T47D (cell line): ENCODE measurements around the gene FAM216B.

Experiments used
- DNase-seq, 2 experiments: peaks; one replicate each; pipeline versions ENCODE4 v3.0.0 to v3.0.0-alpha.2; 2011 to 2012; ENCODE audit warnings: low read depth in 1 of 2, low spot score in 1 of 2
- JUND ChIP-seq: IDR thresholded peaks from 2 replicates; pipeline ENCODE4 v1.6.1; 2012; ENCODE audit warnings: low read depth
- in situ Hi-C: cut with HindIII; loops from 2 replicates; pipeline ENCODE4 v1.10.0; 2016; ENCODE audit warnings: low sequenced_read_pairs, low pct_unique_long_range_greater_than_20kb

Gene FAM216B

DNA sequence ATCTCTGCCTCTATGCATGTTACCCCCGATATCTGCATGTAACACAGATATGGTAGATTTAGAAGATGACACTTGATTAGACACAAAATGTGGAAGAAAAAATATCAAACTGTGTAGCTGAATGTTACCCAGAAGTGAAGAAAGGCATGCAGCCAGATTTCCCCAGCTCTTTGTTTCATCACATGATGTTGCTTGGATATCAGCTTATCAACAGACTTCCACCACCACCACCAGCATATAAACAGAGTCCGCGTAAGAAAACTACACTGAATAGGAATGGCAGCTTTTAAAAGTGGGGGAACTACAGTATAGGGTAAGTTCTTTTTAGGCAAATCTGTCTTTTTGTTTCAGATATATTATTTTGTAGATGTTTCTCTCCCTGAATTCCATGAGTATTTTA, at the start of gene FAM216B:
Gene FAM216B, plus strand, starts transcription at position 233 of the 400 bp plus-strand sequence. CDS start 2,484 bp downstream, outside the sequence.
- TF ChIP-seq JUND: no peak
- no peak for DNase-seq
- in situ Hi-C loops: no loop called here

DNA sequence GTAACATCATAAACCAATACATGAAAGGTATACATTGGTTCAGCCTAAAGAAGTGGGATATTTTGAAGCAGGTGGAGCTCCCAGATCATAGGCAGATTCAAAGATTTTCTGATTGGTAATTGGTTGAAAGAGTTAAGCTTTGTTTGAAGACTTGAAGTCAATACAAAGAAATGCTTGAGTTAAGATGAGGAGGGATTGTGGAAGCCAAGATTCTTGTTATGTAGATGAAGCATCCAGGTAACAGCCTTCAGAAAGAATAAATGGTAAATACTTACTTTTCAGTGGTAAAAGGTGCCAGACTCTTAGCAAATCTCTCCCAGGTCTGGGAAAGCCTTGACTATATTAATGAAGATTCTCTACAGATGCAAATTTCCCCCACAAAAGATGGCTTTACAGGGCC, 49.3 kb upstream of the FAM216B start:
- no peak for TF ChIP-seq JUND
- no peak for DNase-seq
- in situ Hi-C loops: no loop called here

- in situ Hi-C loops: no loop called here
These were observed 48.3 kb upstream of the FAM216B start for GRCh38 chr13:42733046-42733445.

GRCh38 chr13:42735010-42735409, 46.4 kb upstream of the FAM216B start:
- DNase-seq: no peak
- TF ChIP-seq JUND: no peak
- in situ Hi-C loops: no loop called here

More at GRCh38 chr13:42733046-42733445, 48.3 kb upstream of the FAM216B start:
- TF ChIP-seq JUND: no peak
- DNase-seq: no peak

- DNase-seq: peak in 1 of 2 experiments; percentile 38
- in situ Hi-C loops: no loop called here
- TF ChIP-seq JUND: no peak
These were observed 40.6 kb upstream of the FAM216B start for GRCh38 chr13:42740753-42741152.

DNA sequence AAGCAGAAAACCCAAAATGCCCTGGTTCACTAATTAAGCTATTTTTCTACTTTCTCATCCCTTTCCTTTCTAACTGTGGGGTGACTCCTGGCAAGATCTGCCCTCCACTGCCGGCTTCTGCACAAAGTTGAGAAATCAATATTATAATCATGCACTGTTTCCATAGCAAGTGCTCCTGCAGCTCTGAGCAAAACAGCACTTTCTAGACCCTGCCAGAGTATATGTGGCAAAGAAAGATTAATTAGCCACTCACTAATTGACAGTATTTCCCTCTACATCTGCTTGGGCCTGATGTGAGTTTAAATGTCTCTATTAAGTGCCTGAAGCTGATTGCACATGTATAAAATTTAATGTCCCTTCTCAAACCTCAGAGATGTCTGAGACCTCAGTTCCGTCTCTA, 39.5 kb upstream of the FAM216B start:
- in situ Hi-C loops: no loop called here
- no peak for DNase-seq
- TF ChIP-seq JUND: no peak

DNA sequence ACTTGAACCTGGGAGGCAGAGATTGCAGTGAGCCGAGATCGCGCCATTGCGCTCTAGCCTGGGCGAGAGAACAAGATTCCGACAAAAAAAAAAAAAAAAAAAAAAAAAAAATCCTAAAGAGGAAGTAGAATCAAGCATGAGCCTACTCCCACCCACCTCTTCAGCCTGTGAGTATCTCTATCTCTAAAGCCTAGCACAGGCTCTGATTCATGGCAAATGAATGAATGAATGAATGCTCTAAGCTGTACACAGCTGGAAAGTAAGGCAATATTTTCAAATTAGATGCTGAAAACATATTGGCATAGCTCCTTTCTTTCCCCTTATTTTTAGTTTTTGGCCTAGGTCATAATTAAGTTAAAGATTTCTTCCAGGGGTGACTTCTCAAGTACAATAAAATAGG, 35.7 kb upstream of the FAM216B start:
- TF ChIP-seq JUND: no peak
- in situ Hi-C loops: no loop called here
- no peak for DNase-seq

GRCh38 chr13:42746866-42747265, 34.5 kb upstream of the FAM216B start:
- in situ Hi-C loops: no loop called here
- DNase-seq: no peak
- no peak for TF ChIP-seq JUND

- in situ Hi-C loops: no loop called here
- DNase-seq: peak in 1 of 2 experiments; percentile 19
- TF ChIP-seq JUND: no peak
These were observed 33.9 kb upstream of the FAM216B start for GRCh38 chr13:42747399-42747873.

GRCh38 chr13:42750794-42751193, 30.6 kb upstream of the FAM216B start:
- TF ChIP-seq JUND: no peak
- in situ Hi-C loops: no loop called here
- DNase-seq: no peak

GRCh38 chr13:42751693-42752092, 29.7 kb upstream of the FAM216B start:
- in situ Hi-C loops: no loop called here
- DNase-seq: no peak
- TF ChIP-seq JUND: no peak

- TF ChIP-seq JUND: no peak
- no peak for DNase-seq
These were observed 28.7 kb upstream of the FAM216B start for GRCh38 chr13:42752731-42753130.

DNA sequence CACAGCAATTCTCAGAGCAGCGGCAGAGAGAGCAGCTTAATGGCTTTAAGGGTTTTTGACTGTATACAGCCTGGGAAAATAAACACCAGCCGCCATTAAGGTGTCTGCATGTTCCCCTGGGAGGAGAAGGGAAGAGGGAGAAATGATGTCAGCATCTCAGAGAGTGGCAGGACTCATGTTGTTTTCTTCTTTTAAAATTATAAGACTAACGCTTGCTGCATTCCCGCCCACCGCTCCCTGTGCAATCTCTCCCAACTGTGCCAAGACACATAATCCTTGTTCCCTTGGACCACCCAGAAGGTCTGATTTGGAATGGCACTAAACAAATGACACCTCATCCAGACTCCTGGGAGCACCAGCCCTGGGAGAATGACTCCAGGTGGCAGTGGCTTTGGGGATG, 27.7 kb upstream of the FAM216B start:
- DNase-seq: no peak
- in situ Hi-C loops: no loop called here
- TF ChIP-seq JUND: no peak

More at GRCh38 chr13:42752731-42753130, 28.7 kb upstream of the FAM216B start:
- in situ Hi-C loops: no loop called here

DNA sequence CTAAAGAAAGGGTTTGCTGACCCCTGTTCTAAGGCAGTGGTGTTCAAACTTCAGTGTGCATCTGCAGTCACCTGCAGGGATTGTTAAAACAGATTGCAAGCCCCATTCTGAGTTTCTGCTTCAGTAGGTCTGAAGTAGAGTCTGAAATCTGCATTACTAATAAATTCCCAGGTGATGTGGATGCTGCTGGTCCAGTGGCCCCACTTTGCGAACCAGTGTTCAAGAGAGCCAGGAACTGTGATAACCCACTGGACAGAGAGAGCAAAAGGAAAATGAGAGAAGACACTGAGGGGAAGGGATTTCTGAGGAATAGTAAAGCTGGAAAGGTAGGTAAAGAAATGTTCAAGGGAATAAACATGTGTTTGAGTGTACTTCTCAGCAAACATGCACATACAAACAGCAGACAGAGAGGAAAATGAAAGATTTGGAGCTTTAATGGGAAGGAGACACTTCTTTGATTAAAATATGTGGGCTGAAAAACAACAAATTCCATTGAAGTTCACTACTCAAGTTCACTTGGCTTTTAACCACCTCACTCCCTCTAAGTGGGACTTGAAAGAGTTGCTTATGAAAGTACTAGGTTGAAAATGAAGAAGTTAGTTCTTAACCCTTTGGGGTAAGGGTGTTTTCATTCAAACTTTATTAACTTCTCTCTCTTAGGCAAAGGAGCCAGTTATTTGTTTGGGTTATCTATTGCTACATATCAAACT, 26.4 kb upstream of the FAM216B start:
- DNase-seq: no peak
- TF ChIP-seq JUND: no peak
- in situ Hi-C loops: no loop called here
